H9 (cell line): ENCODE data around the gene FUZ. TPM values are rescaled to one million over a fixed set of nuclear protein-coding genes. Genes with fewer than 3 reads are reported as not detected.

ENCODE experiments used
- DNase-seq: peaks from one replicate; pipeline ENCODE4 v3.0.0-alpha.2; 2017
- H2AFZ ChIP-seq: one replicate; pipeline ENCODE4 v1.6.1; 2013; ENCODE audit warnings: mild to moderate bottlenecking, low read length, control low read depth, moderate library complexity
- H2AK5ac ChIP-seq: 2 replicates; pipeline ENCODE4 v1.6.1; 2013; ENCODE audit warnings: low read length, control low read depth, mixed read lengths; ENCODE audit not compliant: insufficient read length
- H2BK120ac ChIP-seq: one replicate; pipeline ENCODE4 v1.6.1; 2013; ENCODE audit warnings: low read depth, mild to moderate bottlenecking, low read length, control low read depth, inconsistent platforms; ENCODE audit not compliant: poor library complexity, severe bottlenecking
- H2BK12ac ChIP-seq: 2 replicates; pipeline ENCODE4 v1.6.1; 2013; ENCODE audit warnings: low read length, control low read depth, mixed read lengths, low read depth; ENCODE audit not compliant: insufficient read length
- H2BK15ac ChIP-seq: 2 replicates; pipeline ENCODE4 v1.6.1; 2013; ENCODE audit warnings: low read depth, low read length, control low read depth
- H2BK20ac ChIP-seq: one replicate; pipeline ENCODE4 v1.6.1; 2013; ENCODE audit warnings: low read depth, mild to moderate bottlenecking, low read length, control low read depth, inconsistent platforms; ENCODE audit not compliant: poor library complexity, severe bottlenecking
- H2BK5ac ChIP-seq: 2 replicates; pipeline ENCODE4 v1.6.1; 2013; ENCODE audit warnings: low read length, control low read depth, mixed read lengths; ENCODE audit not compliant: insufficient read length
- H3K14ac ChIP-seq: 2 replicates; pipeline ENCODE4 v1.6.1; 2013; ENCODE audit warnings: low read length, control low read depth; ENCODE audit not compliant: insufficient read depth
- H3K18ac ChIP-seq: 2 replicates; pipeline ENCODE4 v1.6.1; 2013; ENCODE audit warnings: low read depth, mild to moderate bottlenecking, mixed read lengths, low read length, control low read depth; ENCODE audit not compliant: insufficient read length
- H3K23ac ChIP-seq: 2 replicates; pipeline ENCODE4 v1.6.1; 2013; ENCODE audit warnings: low read length, control low read depth, mixed read lengths, low read depth; ENCODE audit not compliant: insufficient read length
- H3K23me2 ChIP-seq: 2 replicates; pipeline ENCODE4 v1.6.1; 2013; ENCODE audit warnings: low read depth, mild to moderate bottlenecking, mixed read lengths, low read length, control low read depth; ENCODE audit not compliant: insufficient read length, poor library complexity, severe bottlenecking
- H3K27ac ChIP-seq: 2 replicates; pipeline ENCODE4 v1.5.1; 2013; ENCODE audit warnings: low read length, control low read depth, mixed read lengths, low read depth; ENCODE audit not compliant: insufficient read length
- H3K27me3 ChIP-seq: 2 replicates; pipeline ENCODE4 v1.6.1; 2013; ENCODE audit warnings: low read length, control low read depth, inconsistent platforms; ENCODE audit not compliant: insufficient read depth
- H3K4ac ChIP-seq: 2 replicates; pipeline ENCODE4 v1.6.1; 2013; ENCODE audit warnings: low read depth, mild to moderate bottlenecking, control low read depth, inconsistent platforms, low read length, moderate library complexity
- H3K4me1 ChIP-seq: 2 replicates; pipeline ENCODE4 v1.6.1; 2013; ENCODE audit warnings: low read length, control low read depth, inconsistent platforms; ENCODE audit not compliant: insufficient read depth
- H3K4me2 ChIP-seq: 2 replicates; pipeline ENCODE4 v1.6.1; 2013; ENCODE audit warnings: low read length, control low read depth, mixed read lengths; ENCODE audit not compliant: insufficient read length, insufficient read depth
- H3K56ac ChIP-seq: 2 replicates; pipeline ENCODE4 v1.6.1; 2013; ENCODE audit warnings: low read depth, mild to moderate bottlenecking, mixed read lengths, low read length, control low read depth; ENCODE audit not compliant: insufficient read length
- H3K79me1 ChIP-seq: 2 replicates; pipeline ENCODE4 v1.6.1; 2013; ENCODE audit warnings: low read depth, mild to moderate bottlenecking, moderate library complexity, low read length, control low read depth, inconsistent platforms; ENCODE audit not compliant: insufficient read depth, poor library complexity, severe bottlenecking
- H3K79me2 ChIP-seq: 2 replicates; pipeline ENCODE4 v1.6.1; 2013; ENCODE audit warnings: low read length, control low read depth, inconsistent platforms; ENCODE audit not compliant: insufficient read depth
- H3K9ac ChIP-seq: 2 replicates; pipeline ENCODE4 v1.6.1; 2013; ENCODE audit warnings: low read length, control low read depth, mixed read lengths; ENCODE audit not compliant: insufficient read length; ENCODE audit errors: extremely low read depth
- H3K9me3 ChIP-seq: one replicate; pipeline ENCODE4 v1.6.1; 2013; ENCODE audit warnings: low read depth, low read length, inconsistent platforms; ENCODE audit not compliant: control insufficient read depth
- H3T11ph ChIP-seq: one replicate; pipeline ENCODE4 v1.6.1; 2013; ENCODE audit warnings: mild to moderate bottlenecking, low read length, control low read depth, inconsistent platforms
- H4K20me1 ChIP-seq: one replicate; pipeline ENCODE4 v1.6.1; 2013; ENCODE audit not compliant: control insufficient read depth, insufficient read length, insufficient read depth
- H4K5ac ChIP-seq: 2 replicates; pipeline ENCODE4 v1.6.1; 2013; ENCODE audit warnings: low read depth, mild to moderate bottlenecking, mixed read lengths, low read length, control low read depth; ENCODE audit not compliant: insufficient read length
- H4K8ac ChIP-seq: replicated peaks from 2 replicates; pipeline ENCODE4 v1.6.1; 2013; ENCODE audit warnings: low read length, control low read depth, mixed read lengths, low read depth; ENCODE audit not compliant: insufficient read length
- H4K91ac ChIP-seq: 2 replicates; pipeline ENCODE4 v1.6.1; 2013; ENCODE audit warnings: low read depth, mild to moderate bottlenecking, moderate library complexity, mixed read lengths, low read length, control low read depth; ENCODE audit not compliant: insufficient read length
- H3K27ac Mint-ChIP-seq, 3 experiments: 2 replicates in 2 of 3; 3 replicates in 1 of 3; pipeline ENCODE4 v1.8.0; 2020 to 2021; ENCODE audit warnings: mixed read lengths in 3 of 3, mild to moderate bottlenecking in 1 of 3, moderate library complexity in 1 of 3
- H3K27me3 Mint-ChIP-seq: 2 replicates; pipeline ENCODE4 v1.8.0; 2021; ENCODE audit warnings: low read depth, mild to moderate bottlenecking, moderate library complexity, mixed read lengths
- H3K36me3 Mint-ChIP-seq, 3 experiments: 2 replicates in 2 of 3; 3 replicates in 1 of 3; pipeline ENCODE4 v1.8.0; 2020 to 2021; ENCODE audit warnings: low read depth in 3 of 3, mixed read lengths in 3 of 3; ENCODE audit not compliant: insufficient read depth in 1 of 3
- H3K4me1 Mint-ChIP-seq, 2 experiments: 2 replicates each; pipeline ENCODE4 v1.8.0; 2020; ENCODE audit warnings: mixed read lengths in 2 of 2
- H3K4me3 Mint-ChIP-seq, 2 experiments: 2 replicates in 1 of 2; 3 replicates in 1 of 2; pipeline ENCODE4 v1.8.0; 2020 to 2021; ENCODE audit warnings: mild to moderate bottlenecking in 2 of 2, mixed read lengths in 2 of 2, moderate library complexity in 1 of 2
- H3K9me3 Mint-ChIP-seq, 2 experiments: 2 replicates in 1 of 2; 3 replicates in 1 of 2; pipeline ENCODE4 v1.8.0; 2020; ENCODE audit warnings: mild to moderate bottlenecking in 2 of 2, mixed read lengths in 2 of 2, moderate library complexity in 1 of 2
- WGBS: extraction: QIAGEN DNeasy Blood & Tissue Kit; methylation state at CpG from one replicate; pipeline ENCODE4 v1.1.7; 2013; ENCODE audit warnings: missing lambda C conversion rate, low lambda C conversion rate, mixed read lengths; ENCODE audit not compliant: insufficient read length; ENCODE audit errors: extremely low coverage; 5-methylcytosine and 5-hydroxymethylcytosine counted together
- total RNA-seq: library from RNA; stranded (reverse); gene quantifications from 2 replicates; pipeline ENCODE4 v1.2.1, GENCODE V29; 2021
- TF ChIP-seq, protein P1 (sequence below): fragments of 200-600 bp; sonication (generic); conservative IDR thresholded peaks from 3 replicates; pipeline ENCODE4 v1.8.0; 2021; ENCODE audit warnings: antibody characterized with exemption, mild to moderate bottlenecking

FUZ gene
- total RNA-seq, 1 experiment from 2014 or later: 25.1 TPM

DNA sequence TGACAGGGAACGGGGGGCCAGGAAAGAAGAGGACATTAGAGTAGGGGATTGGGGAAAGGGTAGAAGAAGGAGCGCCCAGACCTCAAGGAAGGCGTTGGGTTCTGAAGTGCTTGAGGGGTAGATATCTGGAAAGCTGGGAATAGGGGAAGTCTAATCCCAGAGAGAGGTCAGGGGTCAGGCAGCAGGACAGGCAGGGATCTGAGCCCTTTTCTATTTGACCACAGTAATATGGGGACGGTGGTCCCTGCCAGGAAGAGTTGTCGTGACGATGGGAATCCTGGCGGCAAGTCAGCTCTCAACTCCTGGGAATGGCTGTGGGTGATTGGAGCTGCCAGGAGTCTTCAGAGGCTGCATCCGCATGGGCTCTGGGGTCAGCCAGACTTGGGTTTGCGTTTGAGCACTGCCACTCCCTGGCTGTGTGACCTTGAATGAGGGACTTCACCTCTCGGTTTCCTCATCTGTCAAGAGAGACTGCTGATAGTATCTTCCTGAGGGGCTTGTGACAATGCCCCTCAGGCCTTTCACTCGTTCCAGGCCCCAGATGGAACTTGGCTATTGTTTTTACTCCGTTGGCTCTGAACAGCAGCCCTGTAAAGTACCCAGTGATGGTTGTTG, 45.0 kb downstream of the FUZ start:
- H3K9me3 Mint-ChIP-seq: no peaks in the 10 kb centered on the region
- Histone ChIP-seq H3K4ac (no peak overlapping the region), H4K91ac (no peak overlapping the region), H3K23ac (no peak overlapping the region), H3K79me2 (peaks cover 4% of the 10 kb centered on the region; the same call in 1 of the 2 replicates), H2AK5ac (no peak overlapping the region), H2BK12ac (no peak overlapping the region), H3K79me1 (peaks cover 7% of the 10 kb centered on the region), H3K4me1 (no peaks in the 10 kb centered on the region), H3K14ac (no peak overlapping the region), H3K23me2 (peaks cover 12% of the 10 kb centered on the region), H3K4me2 (peak overlapping the region; percentile 88), H2BK15ac (no peak overlapping the region), H3K27me3 (no peaks in the 10 kb centered on the region), H4K20me1 (no peaks in the 10 kb centered on the region), H2BK5ac (no peak overlapping the region), H4K8ac (no peak overlapping the region), H3K9ac (peak overlapping the region; percentile 65), H3T11ph (no peak overlapping the region), H2BK120ac (no peak overlapping the region), H3K18ac (no peak overlapping the region), H4K5ac (no peak overlapping the region), H2BK20ac (no peak overlapping the region), H3K56ac (no peak overlapping the region), H3K9me3 (no peaks in the 10 kb centered on the region), H2AFZ (no peak overlapping the region), H3K27ac (no peak overlapping the region)
- H3K4me1 Mint-ChIP-seq: peaks cover 22 to 23% of the 10 kb centered on the region in 2 experiments
- DNase-seq: no peak
- H3K36me3 Mint-ChIP-seq: peaks cover 0 to 4% (median 2%) of the 10 kb centered on the region in 3 experiments; a peak in 3 of 7 replicates
- no peaks in the 10 kb centered on the region; the same call in 1 of the 2 replicates for H3K27me3 Mint-ChIP-seq
- H3K4me3 Mint-ChIP-seq: peak overlapping the region; percentile 94 to 95
- TF ChIP-seq, protein P1, sequence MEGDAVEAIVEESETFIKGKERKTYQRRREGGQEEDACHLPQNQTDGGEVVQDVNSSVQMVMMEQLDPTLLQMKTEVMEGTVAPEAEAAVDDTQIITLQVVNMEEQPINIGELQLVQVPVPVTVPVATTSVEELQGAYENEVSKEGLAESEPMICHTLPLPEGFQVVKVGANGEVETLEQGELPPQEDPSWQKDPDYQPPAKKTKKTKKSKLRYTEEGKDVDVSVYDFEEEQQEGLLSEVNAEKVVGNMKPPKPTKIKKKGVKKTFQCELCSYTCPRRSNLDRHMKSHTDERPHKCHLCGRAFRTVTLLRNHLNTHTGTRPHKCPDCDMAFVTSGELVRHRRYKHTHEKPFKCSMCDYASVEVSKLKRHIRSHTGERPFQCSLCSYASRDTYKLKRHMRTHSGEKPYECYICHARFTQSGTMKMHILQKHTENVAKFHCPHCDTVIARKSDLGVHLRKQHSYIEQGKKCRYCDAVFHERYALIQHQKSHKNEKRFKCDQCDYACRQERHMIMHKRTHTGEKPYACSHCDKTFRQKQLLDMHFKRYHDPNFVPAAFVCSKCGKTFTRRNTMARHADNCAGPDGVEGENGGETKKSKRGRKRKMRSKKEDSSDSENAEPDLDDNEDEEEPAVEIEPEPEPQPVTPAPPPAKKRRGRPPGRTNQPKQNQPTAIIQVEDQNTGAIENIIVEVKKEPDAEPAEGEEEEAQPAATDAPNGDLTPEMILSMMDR: no peak
- no CpG with 5 or more reads among the region's 12 CpGs for WGBS
- peak overlapping the region; percentile 12 to 95 (median 30); a peak in 4 of 7 replicates for H3K27ac Mint-ChIP-seq
